Mammary epithelial cell (primary cell): ENCODE data around the gene PGM5.

Source experiments
- EZH2 ChIP-seq: IDR thresholded peaks from 2 replicates; pipeline ENCODE4 v1.6.1; 2012; ENCODE audit warnings: low read length, inconsistent platforms, borderline replicate concordance
- TF ChIP-seq, protein P1 (sequence below), 2 donors: IDR thresholded peaks in 1 of 2; conservative IDR thresholded peaks in 1 of 2; 2 replicates each; pipeline ENCODE4 v1.5.1; 2011 to 2012; ENCODE audit warnings: inconsistent platforms in 2 of 2, low read length in 2 of 2, mild to moderate bottlenecking in 2 of 2, control low read depth in 1 of 2, low read depth in 1 of 2; ENCODE audit not compliant: insufficient read depth in 1 of 2; ENCODE audit errors: extremely low read depth in 1 of 2

DNA sequence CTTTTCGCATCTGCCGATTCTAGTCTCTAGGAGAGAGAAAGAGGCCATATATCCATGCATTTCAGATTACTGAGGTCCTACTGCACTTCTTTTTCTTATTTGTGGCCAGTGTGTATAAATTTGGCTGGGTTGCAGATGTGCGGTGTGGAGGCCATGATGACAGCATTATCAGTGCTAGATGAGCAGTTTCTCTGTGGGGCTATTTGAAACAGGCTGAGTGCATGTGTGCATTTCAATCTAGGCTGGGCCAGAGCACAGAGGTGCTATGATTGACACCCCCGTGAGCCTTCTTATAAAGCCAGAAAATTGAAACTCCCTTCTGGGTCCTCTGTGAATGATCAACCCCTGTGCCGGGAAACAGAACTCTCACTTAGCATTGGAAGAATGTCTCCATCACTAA, 114.2 kb downstream of the PGM5 start:
- TF ChIP-seq, protein P1, sequence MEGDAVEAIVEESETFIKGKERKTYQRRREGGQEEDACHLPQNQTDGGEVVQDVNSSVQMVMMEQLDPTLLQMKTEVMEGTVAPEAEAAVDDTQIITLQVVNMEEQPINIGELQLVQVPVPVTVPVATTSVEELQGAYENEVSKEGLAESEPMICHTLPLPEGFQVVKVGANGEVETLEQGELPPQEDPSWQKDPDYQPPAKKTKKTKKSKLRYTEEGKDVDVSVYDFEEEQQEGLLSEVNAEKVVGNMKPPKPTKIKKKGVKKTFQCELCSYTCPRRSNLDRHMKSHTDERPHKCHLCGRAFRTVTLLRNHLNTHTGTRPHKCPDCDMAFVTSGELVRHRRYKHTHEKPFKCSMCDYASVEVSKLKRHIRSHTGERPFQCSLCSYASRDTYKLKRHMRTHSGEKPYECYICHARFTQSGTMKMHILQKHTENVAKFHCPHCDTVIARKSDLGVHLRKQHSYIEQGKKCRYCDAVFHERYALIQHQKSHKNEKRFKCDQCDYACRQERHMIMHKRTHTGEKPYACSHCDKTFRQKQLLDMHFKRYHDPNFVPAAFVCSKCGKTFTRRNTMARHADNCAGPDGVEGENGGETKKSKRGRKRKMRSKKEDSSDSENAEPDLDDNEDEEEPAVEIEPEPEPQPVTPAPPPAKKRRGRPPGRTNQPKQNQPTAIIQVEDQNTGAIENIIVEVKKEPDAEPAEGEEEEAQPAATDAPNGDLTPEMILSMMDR (conservative IDR thresholded peaks at IDR 0.05 in 1 of 2, IDR thresholded peaks at IDR 0.05 in 1 of 2; ENCODE audit: extremely low read depth in 1 of 2, insufficient read depth in 1 of 2, low read depth in 1 of 2, low read length in 2 of 2) = no peak
- no peak for TF ChIP-seq EZH2
